ENCODE measurements around the gene CRACDL. TPM values are rescaled to one million over a fixed set of nuclear protein-coding genes. Genes with fewer than 3 reads are reported as not detected.

Gene CRACDL
- total RNA-seq, 1 donor from 2014 or later: 0.55 TPM

GRCh38 chr2:98827625-98828368 lies 108.2 kb downstream of the CRACDL start:
- H3K36me3 Mint-ChIP-seq (ENCODE audit: low read depth): no peaks in the 10 kb centered on the region
- peak; percentile 6 for DNase-seq (ENCODE audit: low spot score)
- peaks cover 15% of the 10 kb centered on the region for H3K27me3 Mint-ChIP-seq (ENCODE audit: low read depth)
- no peak overlapping the region for H3K27ac Mint-ChIP-seq
- intact Hi-C loops (cut with micrococcal nuclease): loop anchor here (2.0 kb wide), 1 partner anchor 91 kb away; no protein-coding TSS in a partner anchor
- no peaks in the 10 kb centered on the region for H3K9me3 Mint-ChIP-seq
- peaks cover 49% of the 10 kb centered on the region for H3K4me1 Mint-ChIP-seq (ENCODE audit: low read depth)
- no peak overlapping the region for H3K4me3 Mint-ChIP-seq (ENCODE audit: low read depth)

- H3K27ac Mint-ChIP-seq: no peak overlapping the region
- peaks cover 47% of the 10 kb centered on the region for H3K4me1 Mint-ChIP-seq (ENCODE audit: low read depth)
- H3K27me3 Mint-ChIP-seq (ENCODE audit: low read depth): peaks cover 15% of the 10 kb centered on the region
- H3K36me3 Mint-ChIP-seq (ENCODE audit: low read depth): no peaks in the 10 kb centered on the region
- DNase-seq (ENCODE audit: low spot score): peak; percentile 6
- no peak overlapping the region for H3K4me3 Mint-ChIP-seq (ENCODE audit: low read depth)
- intact Hi-C loops (cut with micrococcal nuclease): no loop called here
- H3K9me3 Mint-ChIP-seq: no peaks in the 10 kb centered on the region
These were observed 109.2 kb downstream of the CRACDL start for GRCh38 chr2:98826856-98827255.

- DNase-seq (ENCODE audit: low spot score): peak; percentile 3
- no peak overlapping the region for H3K27ac Mint-ChIP-seq
- H3K4me3 Mint-ChIP-seq (ENCODE audit: low read depth): no peak overlapping the region
- peaks cover 46% of the 10 kb centered on the region for H3K4me1 Mint-ChIP-seq (ENCODE audit: low read depth)
- peaks cover 15% of the 10 kb centered on the region for H3K27me3 Mint-ChIP-seq (ENCODE audit: low read depth)
- H3K9me3 Mint-ChIP-seq: no peaks in the 10 kb centered on the region
- H3K36me3 Mint-ChIP-seq (ENCODE audit: low read depth): no peaks in the 10 kb centered on the region
- intact Hi-C loops (cut with micrococcal nuclease): no loop called here
These were observed 110.2 kb downstream of the CRACDL start for GRCh38 chr2:98825858-98826257.

- peaks cover 17% of the 10 kb centered on the region for H3K27me3 Mint-ChIP-seq (ENCODE audit: low read depth)
- peaks cover 43% of the 10 kb centered on the region for H3K4me1 Mint-ChIP-seq (ENCODE audit: low read depth)
These were observed 110.6 kb downstream of the CRACDL start for GRCh38 chr2:98825404-98825803.

GRCh38 chr2:98825020-98825350 lies 111.0 kb downstream of the CRACDL start:
- H3K4me1 Mint-ChIP-seq (ENCODE audit: low read depth): peaks cover 40% of the 10 kb centered on the region
- H3K9me3 Mint-ChIP-seq: no peaks in the 10 kb centered on the region
- H3K36me3 Mint-ChIP-seq (ENCODE audit: low read depth): no peaks in the 10 kb centered on the region
- H3K4me3 Mint-ChIP-seq (ENCODE audit: low read depth): no peak overlapping the region
- no peak for DNase-seq (ENCODE audit: low spot score)
- H3K27ac Mint-ChIP-seq: no peak overlapping the region
- peaks cover 17% of the 10 kb centered on the region for H3K27me3 Mint-ChIP-seq (ENCODE audit: low read depth)
- intact Hi-C loops (cut with micrococcal nuclease): no loop called here

More at GRCh38 chr2:98825404-98825803, 110.6 kb downstream of the CRACDL start:
- H3K27ac Mint-ChIP-seq: no peak overlapping the region
- DNase-seq (ENCODE audit: low spot score): no peak
- H3K9me3 Mint-ChIP-seq: no peaks in the 10 kb centered on the region
- no peaks in the 10 kb centered on the region for H3K36me3 Mint-ChIP-seq (ENCODE audit: low read depth)
- intact Hi-C loops (cut with micrococcal nuclease): no loop called here
- no peak overlapping the region for H3K4me3 Mint-ChIP-seq (ENCODE audit: low read depth)

- no peak for DNase-seq (ENCODE audit: low spot score)
- peak overlapping the region; percentile 13 for H3K4me3 Mint-ChIP-seq (ENCODE audit: low read depth)
These were observed 111.6 kb downstream of the CRACDL start for GRCh38 chr2:98824256-98825019.

GRCh38 chr2:98823196-98824170 lies 112.5 kb downstream of the CRACDL start:
- intact Hi-C loops (cut with micrococcal nuclease): loop anchor here (5.0 kb wide), 1 partner anchor 51 kb away; no protein-coding TSS in a partner anchor
- peak overlapping the region; percentile 83 for H3K4me3 Mint-ChIP-seq (ENCODE audit: low read depth)
- H3K27me3 Mint-ChIP-seq (ENCODE audit: low read depth): peaks cover 17% of the 10 kb centered on the region
- H3K27ac Mint-ChIP-seq: no peak overlapping the region
- peaks cover 25% of the 10 kb centered on the region for H3K4me1 Mint-ChIP-seq (ENCODE audit: low read depth)
- peak; percentile 4 for DNase-seq (ENCODE audit: low spot score)
- no peaks in the 10 kb centered on the region for H3K9me3 Mint-ChIP-seq
- no peaks in the 10 kb centered on the region for H3K36me3 Mint-ChIP-seq (ENCODE audit: low read depth)

More at GRCh38 chr2:98824256-98825019, 111.6 kb downstream of the CRACDL start:
- intact Hi-C loops (cut with micrococcal nuclease): loop anchor here (5.0 kb wide), 1 partner anchor 52 kb away; no protein-coding TSS in a partner anchor
- H3K36me3 Mint-ChIP-seq (ENCODE audit: low read depth): no peaks in the 10 kb centered on the region
- H3K27ac Mint-ChIP-seq: no peak overlapping the region
- peaks cover 35% of the 10 kb centered on the region for H3K4me1 Mint-ChIP-seq (ENCODE audit: low read depth)
- no peaks in the 10 kb centered on the region for H3K9me3 Mint-ChIP-seq
- H3K27me3 Mint-ChIP-seq (ENCODE audit: low read depth): peaks cover 17% of the 10 kb centered on the region

GRCh38 chr2:98822301-98823164 lies 113.5 kb downstream of the CRACDL start:
- no peak overlapping the region for H3K27ac Mint-ChIP-seq
- peaks cover 21% of the 10 kb centered on the region for H3K27me3 Mint-ChIP-seq (ENCODE audit: low read depth)
- peaks cover 16% of the 10 kb centered on the region for H3K4me1 Mint-ChIP-seq (ENCODE audit: low read depth)
- H3K36me3 Mint-ChIP-seq (ENCODE audit: low read depth): no peaks in the 10 kb centered on the region
- DNase-seq (ENCODE audit: low spot score): peak; percentile 61
- H3K4me3 Mint-ChIP-seq (ENCODE audit: low read depth): peak overlapping the region; percentile 39
- intact Hi-C loops (cut with micrococcal nuclease): loop anchor here (5.0 kb wide), 1 partner anchor 50 kb away; no protein-coding TSS in a partner anchor
- no peaks in the 10 kb centered on the region for H3K9me3 Mint-ChIP-seq

- Mint-ChIP-seq H3K36me3 (ENCODE audit: low read depth) (no peaks in the 10 kb centered on the region), H3K4me1 (ENCODE audit: low read depth) (peaks cover 16% of the 10 kb centered on the region), H3K27me3 (ENCODE audit: low read depth) (peaks cover 24% of the 10 kb centered on the region), H3K4me3 (ENCODE audit: low read depth) (no peak overlapping the region), H3K9me3 (no peaks in the 10 kb centered on the region), H3K27ac (no peak overlapping the region)
- peak; percentile 7 for DNase-seq (ENCODE audit: low spot score)
- intact Hi-C loops (cut with micrococcal nuclease): loop anchor here (5.0 kb wide), 1 partner anchor 49 kb away; no protein-coding TSS in a partner anchor
These were observed 114.3 kb downstream of the CRACDL start for GRCh38 chr2:98821629-98822135.

- Mint-ChIP-seq H3K4me3 (ENCODE audit: low read depth) (no peak overlapping the region), H3K4me1 (ENCODE audit: low read depth) (peaks cover 9% of the 10 kb centered on the region), H3K27ac (no peak overlapping the region), H3K36me3 (ENCODE audit: low read depth) (no peaks in the 10 kb centered on the region), H3K9me3 (no peaks in the 10 kb centered on the region), H3K27me3 (ENCODE audit: low read depth) (peaks cover 33% of the 10 kb centered on the region)
- intact Hi-C loops (cut with micrococcal nuclease): no loop called here
- DNase-seq (ENCODE audit: low spot score): peak; percentile 2
These were observed 116.7 kb downstream of the CRACDL start for GRCh38 chr2:98819231-98819766.

GRCh38 chr2:98818164-98818563 lies 117.9 kb downstream of the CRACDL start:
- H3K4me3 Mint-ChIP-seq (ENCODE audit: low read depth): no peak overlapping the region
- peaks cover 1% of the 10 kb centered on the region for H3K4me1 Mint-ChIP-seq (ENCODE audit: low read depth)
- peak; percentile 4 for DNase-seq (ENCODE audit: low spot score)
- intact Hi-C loops (cut with micrococcal nuclease): no loop called here
- no peaks in the 10 kb centered on the region for H3K36me3 Mint-ChIP-seq (ENCODE audit: low read depth)
- H3K9me3 Mint-ChIP-seq: no peaks in the 10 kb centered on the region
- H3K27ac Mint-ChIP-seq: no peak overlapping the region
- peaks cover 32% of the 10 kb centered on the region for H3K27me3 Mint-ChIP-seq (ENCODE audit: low read depth)

Measured in activated T-helper 2 cell treated with anti-CD3 and anti-CD28 coated beads, Interferon-gamma antibody, Interleukin-2, Interleukin-4, amounts not matched to agents 10 μg/mL and 5 μg/mL and 100 μg/mL, durations not matched to agents 14 hours and 24 hours and 36 hours (primary cell).